HPDE6-E6E7 (cell line): ENCODE results near the gene KCNE3.

Source experiments
- DNase-seq: peaks from one replicate; pipeline ENCODE4 v3.0.0; 2011; ENCODE audit warnings: missing footprints; ENCODE audit errors: extremely low spot score

KCNE3 gene

GRCh38 chr11:74466916-74467885 lies at the start of gene KCNE3:
TSS of gene KCNE3 (minus strand) at chr11:74467549. CDS start at chr11:74457563, 9,986 bp downstream.
- no peak for DNase-seq

GRCh38 chr11:74507582-74507981 lies 40.2 kb upstream of the KCNE3 start:
- DNase-seq, result no peak

GRCh38 chr11:74506823-74507222 lies 39.5 kb upstream of the KCNE3 start:
- no peak for DNase-seq

GRCh38 chr11:74505911-74506310 lies 38.6 kb upstream of the KCNE3 start:
- no peak for DNase-seq

- no peak for DNase-seq
Measured at GRCh38 chr11:74504100-74504691, 36.8 kb upstream of the KCNE3 start.

- no peak for DNase-seq
Measured at GRCh38 chr11:74494916-74495315, 27.6 kb upstream of the KCNE3 start.

- peak; percentile 66 for DNase-seq
Measured at GRCh38 chr11:74493791-74494630, 26.7 kb upstream of the KCNE3 start.

GRCh38 chr11:74492974-74493790 lies 25.8 kb upstream of the KCNE3 start, which contains the start of gene LIPT2:
TSS of gene LIPT2 (minus strand) at chr11:74493724. CDS start at chr11:74493703, 21 bp downstream.
- DNase-seq, result peak; percentile 88

- DNase-seq, result no peak
Measured at GRCh38 chr11:74492084-74492483, 24.7 kb upstream of the KCNE3 start.

GRCh38 chr11:74490941-74491340 lies 23.6 kb upstream of the KCNE3 start:
- no peak for DNase-seq

- no peak for DNase-seq
Measured at GRCh38 chr11:74487875-74488274, 20.5 kb upstream of the KCNE3 start.

- DNase-seq, result no peak
Measured at GRCh38 chr11:74485868-74486267, 18.5 kb upstream of the KCNE3 start.

- no peak for DNase-seq
Measured at GRCh38 chr11:74480688-74481417, 13.5 kb upstream of the KCNE3 start.

- no peak for DNase-seq
Measured at GRCh38 chr11:74479732-74480123, 12.4 kb upstream of the KCNE3 start.

- DNase-seq, result no peak
Measured at GRCh38 chr11:74478877-74479731, 11.8 kb upstream of the KCNE3 start.

GRCh38 chr11:74476536-74476935 lies 9.2 kb upstream of the KCNE3 start:
- no peak for DNase-seq

GRCh38 chr11:74474316-74474715 lies 7.0 kb upstream of the KCNE3 start:
- DNase-seq, result no peak

- no peak for DNase-seq
Measured at GRCh38 chr11:74473382-74474173, 6.2 kb upstream of the KCNE3 start.
